IPS-18c (cell line): ENCODE data around the gene GPR31.
"Not testable (repeated sequence)": the region's sequence is repeated elsewhere in the genome, so short reads cannot be mapped to it uniquely, and the experiment has no call there.

Experiments used
- H3K4me3 ChIP-seq: 2 replicates; pipeline ENCODE4 v1.7.0; 2013; ENCODE audit warnings: low read depth, mild to moderate bottlenecking, low read length, moderate library complexity; ENCODE audit not compliant: insufficient read depth
- H3K9me3 ChIP-seq: one replicate; pipeline ENCODE4 v1.6.1; 2013; ENCODE audit warnings: mild to moderate bottlenecking, low read length, moderate library complexity; ENCODE audit not compliant: control insufficient read depth, insufficient read depth

The GPR31 gene

GRCh38 chr6:167172011-167172410, 14.2 kb upstream of the GPR31 start:
- not testable (repeated sequence) for H3K9me3 ChIP-seq, H3K4me3 ChIP-seq

GRCh38 chr6:167171300-167171699, 13.5 kb upstream of the GPR31 start:
- not testable (repeated sequence) for H3K4me3 ChIP-seq

GRCh38 chr6:167169867-167170266, 12.1 kb upstream of the GPR31 start:
- not testable (repeated sequence) for H3K9me3 ChIP-seq

More at GRCh38 chr6:167171300-167171699, 13.5 kb upstream of the GPR31 start:
- not testable (repeated sequence) for H3K9me3 ChIP-seq

GRCh38 chr6:167168296-167168695, 10.5 kb upstream of the GPR31 start:
- not testable (repeated sequence) for H3K9me3 ChIP-seq, H3K4me3 ChIP-seq

More at GRCh38 chr6:167169867-167170266, 12.1 kb upstream of the GPR31 start:
- not testable (repeated sequence) for H3K4me3 ChIP-seq

GRCh38 chr6:167167699-167168098, 9.9 kb upstream of the GPR31 start:
- not testable (repeated sequence) for H3K4me3 ChIP-seq, H3K9me3 ChIP-seq

GRCh38 chr6:167165858-167166471, 8.2 kb upstream of the GPR31 start:
- no peaks in the 10 kb centered on the region for H3K9me3 ChIP-seq
- no peak overlapping the region for H3K4me3 ChIP-seq

- H3K9me3 ChIP-seq, result no peaks in the 10 kb centered on the region
- no peak overlapping the region for H3K4me3 ChIP-seq
Measured at GRCh38 chr6:167164261-167164660, 6.5 kb upstream of the GPR31 start.

DNA sequence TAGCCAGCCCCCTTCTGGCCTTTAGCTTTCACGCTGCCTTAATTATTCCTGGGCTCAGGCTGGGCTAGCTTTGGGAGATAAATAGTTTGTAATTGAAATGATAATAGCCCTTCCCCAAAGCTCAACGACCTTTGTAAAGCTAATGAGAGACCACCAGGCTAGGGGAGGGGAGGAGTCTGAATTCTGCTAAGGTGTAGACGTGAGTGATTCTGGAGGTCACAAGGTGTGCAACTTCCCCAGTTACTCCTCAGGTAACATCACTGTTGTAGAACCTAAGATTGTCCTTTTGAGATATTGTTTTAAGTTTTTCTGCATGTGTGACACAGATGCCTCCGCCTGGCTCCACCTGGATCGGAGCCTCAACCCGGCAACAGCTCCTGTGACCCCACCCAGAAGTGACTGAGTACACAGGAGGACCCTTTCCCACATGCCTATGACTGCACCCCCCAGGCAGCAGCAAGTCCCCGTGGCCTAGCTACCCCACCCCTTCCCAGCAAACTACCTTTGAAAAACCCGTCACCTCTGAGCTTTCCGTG, 5.8 kb upstream of the GPR31 start:
- no peak overlapping the region for H3K4me3 ChIP-seq
- H3K9me3 ChIP-seq, result no peaks in the 10 kb centered on the region

GRCh38 chr6:167162591-167162990, 4.8 kb upstream of the GPR31 start:
- Histone ChIP-seq H3K4me3 (no peak overlapping the region), H3K9me3 (no peaks in the 10 kb centered on the region)

DNA sequence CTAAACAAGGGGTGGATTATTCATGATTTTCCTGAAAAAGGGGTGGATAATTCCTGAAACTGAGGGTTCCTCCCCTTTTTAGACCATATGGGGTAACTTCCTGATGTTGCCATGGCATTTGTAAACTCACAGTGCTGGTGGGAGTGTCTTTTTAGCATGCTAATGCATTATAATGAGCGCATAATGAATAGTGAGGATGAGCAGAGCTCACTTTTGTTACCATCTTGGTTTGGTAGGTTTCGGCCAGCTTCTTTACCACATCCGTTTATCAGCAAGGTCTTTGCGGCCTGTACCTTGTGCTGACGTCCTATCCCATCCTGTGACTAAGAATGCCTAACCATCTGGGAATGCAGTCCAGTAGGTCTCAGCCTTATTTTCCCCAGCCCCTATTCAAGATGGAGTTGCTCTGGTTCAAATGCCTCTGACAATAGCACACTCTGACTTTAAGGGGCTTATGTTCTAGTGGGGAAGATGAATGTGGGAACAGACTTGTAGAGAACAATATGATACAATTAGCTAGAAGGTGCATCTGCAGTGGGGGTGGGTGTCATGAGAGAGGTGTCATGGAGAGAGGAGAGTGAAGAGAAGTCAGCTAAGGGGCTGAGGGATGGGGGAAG, 4.2 kb upstream of the GPR31 start:
- no peaks in the 10 kb centered on the region for H3K9me3 ChIP-seq
- no peak overlapping the region for H3K4me3 ChIP-seq

DNA sequence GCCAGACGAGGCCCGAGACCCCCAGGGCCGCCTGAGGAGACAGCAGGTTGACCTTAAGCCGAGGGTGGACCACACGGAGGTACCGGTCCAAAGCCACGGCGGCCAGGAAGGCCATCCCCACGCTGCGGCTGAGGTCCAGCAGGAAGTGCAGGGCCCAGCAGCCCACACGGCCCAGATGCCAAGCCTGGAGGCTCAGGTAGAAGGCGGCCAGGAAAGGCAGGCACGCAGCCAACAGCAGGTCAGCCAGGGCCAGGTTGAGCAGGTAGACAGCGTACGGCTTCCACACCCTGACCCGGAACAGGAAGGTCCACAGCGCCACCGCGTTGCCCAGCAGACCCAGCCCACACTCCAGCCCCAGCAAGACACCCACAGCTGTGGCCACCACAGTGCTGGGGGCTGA, 366 bp downstream of the GPR31 start:
- no peak overlapping the region for H3K4me3 ChIP-seq
- no peaks in the 10 kb centered on the region for H3K9me3 ChIP-seq

- Histone ChIP-seq H3K9me3 (no peaks in the 10 kb centered on the region), H3K4me3 (no peak overlapping the region)
Measured at GRCh38 chr6:167154895-167155294, 2.9 kb downstream of the GPR31 start.

DNA sequence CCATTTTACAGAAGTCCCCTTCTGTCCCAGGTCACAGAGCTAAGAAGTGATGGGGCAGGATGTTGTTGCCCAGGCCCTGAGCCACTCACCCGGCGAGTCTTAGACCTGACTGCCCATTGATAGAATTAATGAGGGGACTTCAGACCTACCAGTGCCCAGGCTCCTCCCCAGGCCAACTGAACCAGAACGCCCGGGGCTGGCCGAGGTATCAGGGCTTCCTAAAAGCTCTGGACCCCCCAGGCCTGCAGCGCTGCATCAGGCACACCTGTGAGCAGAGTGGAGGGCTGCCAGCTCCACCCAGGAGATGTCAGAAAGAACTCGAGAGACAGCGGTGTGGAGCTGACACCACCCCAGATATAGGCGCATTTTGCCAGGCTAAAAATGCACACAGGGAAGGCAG, 3.5 kb downstream of the GPR31 start:
- no peaks in the 10 kb centered on the region for H3K9me3 ChIP-seq
- no peak overlapping the region for H3K4me3 ChIP-seq

GRCh38 chr6:167153521-167153959, 4.2 kb downstream of the GPR31 start:
- Histone ChIP-seq H3K4me3 (no peak overlapping the region), H3K9me3 (no peaks in the 10 kb centered on the region)

GRCh38 chr6:167152862-167153261, 4.9 kb downstream of the GPR31 start:
- Histone ChIP-seq H3K4me3 (no peak overlapping the region), H3K9me3 (no peaks in the 10 kb centered on the region)

- H3K9me3 ChIP-seq, result no peaks in the 10 kb centered on the region
- H3K4me3 ChIP-seq, result no peak overlapping the region
Measured at GRCh38 chr6:167151648-167152047, 6.1 kb downstream of the GPR31 start.

DNA sequence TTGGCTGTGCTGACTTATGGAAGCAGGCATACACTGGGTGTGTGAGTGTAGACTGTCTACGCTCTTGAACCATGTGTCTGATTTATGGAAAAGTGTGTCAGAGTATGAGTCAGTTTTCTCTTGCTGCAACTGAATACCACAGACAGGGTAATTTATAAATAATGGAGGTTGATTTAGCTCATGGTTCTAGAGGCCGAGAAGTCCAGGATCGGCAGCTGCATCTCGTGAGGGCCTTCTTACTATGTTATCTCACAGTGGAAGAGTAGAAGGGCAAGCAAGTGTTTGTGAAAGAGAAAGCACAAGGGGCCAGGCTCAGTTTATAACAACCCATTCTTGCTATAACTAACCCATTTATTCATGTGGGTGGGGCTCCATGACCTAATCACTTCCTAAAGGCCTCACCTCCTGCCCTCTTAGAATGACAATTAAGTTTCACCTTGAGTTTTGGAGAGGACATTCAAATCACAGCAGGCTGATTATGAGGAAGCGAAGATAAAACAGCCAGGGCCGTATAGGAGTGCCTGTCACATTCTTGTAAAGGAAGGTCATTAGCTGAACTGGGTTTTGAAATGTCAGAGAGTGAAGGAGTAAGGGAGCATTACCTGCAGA, 6.7 kb downstream of the GPR31 start:
- Histone ChIP-seq H3K9me3 (no peaks in the 10 kb centered on the region), H3K4me3 (no peak overlapping the region)

DNA sequence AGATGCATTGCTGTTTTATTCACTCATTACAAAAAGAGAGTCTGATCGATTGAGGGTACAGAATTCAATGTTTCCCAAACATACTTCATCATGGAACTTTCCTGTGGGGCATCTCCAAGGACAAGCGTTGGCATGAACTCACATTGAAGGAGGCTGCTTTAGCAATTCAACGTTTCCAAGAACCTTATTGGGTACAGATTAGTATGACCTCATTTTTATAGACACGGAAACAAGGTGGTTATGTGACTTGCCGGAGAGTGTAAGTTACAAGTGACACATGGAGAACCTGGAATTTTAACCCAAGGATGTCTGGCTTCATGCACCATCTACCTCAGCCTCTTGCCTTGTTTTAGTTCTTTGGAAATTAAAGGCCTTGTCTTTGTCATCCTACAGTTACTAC, 8.8 kb downstream of the GPR31 start:
- no peak overlapping the region for H3K4me3 ChIP-seq
- H3K9me3 ChIP-seq, result no peaks in the 10 kb centered on the region
